NCI-H345 treated with DMSO at 0.1 percent for 48 hours (cell line): ENCODE measurements around the gene CLPSL2.
A peak's percentile ranks its signal among the peaks of the same experiment; 100 is the strongest.
"Not testable (repeated sequence)": the region's sequence is repeated elsewhere in the genome, so short reads cannot be mapped to it uniquely, and the experiment has no call there.

Experiments used
- DNase-seq: peaks from one replicate; lab custom pipeline; 2025; ENCODE audit not compliant: unreplicated experiment; lab: John Stamatoyannopoulos, UW

CLPSL2 gene

GRCh38 chr6:35776364-35777215 is at the start of gene CLPSL2:
Gene CLPSL2, plus strand, starts transcription at chr6:35776598. Its CDS starts 21 bp downstream, at chr6:35776619.
- DNase-seq = no peak

GRCh38 chr6:35727231-35727934 is 49.0 kb upstream of the CLPSL2 start:
- DNase-seq = peak; percentile 31

- DNase-seq = peak; percentile 36
Observed at GRCh38 chr6:35727935-35728682, 48.3 kb upstream of the CLPSL2 start.

DNA sequence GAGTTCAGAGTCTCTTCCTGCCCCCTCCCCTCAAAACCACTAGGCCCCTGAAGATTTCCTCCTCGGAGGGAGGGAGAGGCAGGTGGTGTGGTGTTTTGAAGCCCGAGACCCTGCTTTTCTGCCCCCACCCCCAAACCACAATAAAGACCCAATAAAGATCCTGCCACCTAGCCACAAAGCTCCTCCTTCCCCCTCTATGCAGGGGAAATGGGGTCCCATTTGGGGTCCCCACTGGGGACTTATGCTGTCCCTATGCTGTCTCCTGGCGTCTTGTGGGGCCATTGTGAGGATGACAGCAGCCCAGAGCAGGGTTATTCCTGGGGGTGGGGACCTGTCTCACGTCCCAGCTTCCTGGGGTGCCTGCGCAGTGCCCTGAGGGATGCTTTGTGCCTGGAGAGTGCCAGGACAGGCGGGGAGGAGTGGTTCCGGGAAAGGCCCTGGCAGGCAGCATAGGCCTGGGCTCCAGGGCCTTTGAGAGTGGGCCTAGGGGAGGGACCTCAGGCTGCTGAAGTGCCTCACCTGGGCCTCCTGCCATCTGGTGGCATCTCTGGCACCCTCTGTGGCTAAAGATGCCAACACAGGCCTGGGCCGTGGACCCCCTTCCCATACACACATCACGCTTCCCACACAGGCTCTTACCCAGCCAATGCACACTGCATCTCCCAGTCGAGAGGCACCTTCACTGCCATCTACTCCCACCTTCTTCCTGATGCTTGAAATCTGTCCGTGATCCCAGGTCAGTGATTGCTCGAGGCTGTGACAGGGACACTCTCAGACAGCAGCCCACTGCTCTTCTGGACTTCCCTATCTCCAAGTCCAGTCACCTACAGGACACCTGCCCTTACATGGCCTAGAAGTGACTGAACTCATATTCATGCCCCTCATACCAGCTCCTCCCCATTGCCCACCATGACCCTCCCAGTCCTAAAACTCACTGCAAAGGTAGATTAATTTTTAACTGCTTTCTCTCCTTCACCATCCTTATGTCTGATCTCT is 47.4 kb upstream of the CLPSL2 start:
- DNase-seq = no peak

DNA sequence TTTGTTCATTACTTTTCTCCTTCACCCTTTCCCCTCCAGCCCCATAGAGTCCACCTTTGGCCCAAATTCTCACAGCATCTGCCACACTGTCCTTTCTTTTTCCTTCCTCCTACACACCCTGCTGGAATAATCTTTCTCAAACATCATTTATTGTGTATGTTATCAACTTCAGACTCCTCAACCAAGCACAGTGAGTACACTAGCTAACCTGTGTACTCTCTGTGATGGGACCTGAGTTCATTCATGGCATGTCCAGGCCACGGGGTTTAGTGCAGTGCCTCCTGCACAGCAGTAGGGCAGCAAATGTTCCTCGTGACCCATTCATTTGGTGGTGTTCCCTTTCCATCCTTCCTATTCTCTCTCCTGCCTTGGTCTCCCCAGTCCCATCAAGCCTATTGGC is 46.7 kb upstream of the CLPSL2 start:
- no peak for DNase-seq

DNA sequence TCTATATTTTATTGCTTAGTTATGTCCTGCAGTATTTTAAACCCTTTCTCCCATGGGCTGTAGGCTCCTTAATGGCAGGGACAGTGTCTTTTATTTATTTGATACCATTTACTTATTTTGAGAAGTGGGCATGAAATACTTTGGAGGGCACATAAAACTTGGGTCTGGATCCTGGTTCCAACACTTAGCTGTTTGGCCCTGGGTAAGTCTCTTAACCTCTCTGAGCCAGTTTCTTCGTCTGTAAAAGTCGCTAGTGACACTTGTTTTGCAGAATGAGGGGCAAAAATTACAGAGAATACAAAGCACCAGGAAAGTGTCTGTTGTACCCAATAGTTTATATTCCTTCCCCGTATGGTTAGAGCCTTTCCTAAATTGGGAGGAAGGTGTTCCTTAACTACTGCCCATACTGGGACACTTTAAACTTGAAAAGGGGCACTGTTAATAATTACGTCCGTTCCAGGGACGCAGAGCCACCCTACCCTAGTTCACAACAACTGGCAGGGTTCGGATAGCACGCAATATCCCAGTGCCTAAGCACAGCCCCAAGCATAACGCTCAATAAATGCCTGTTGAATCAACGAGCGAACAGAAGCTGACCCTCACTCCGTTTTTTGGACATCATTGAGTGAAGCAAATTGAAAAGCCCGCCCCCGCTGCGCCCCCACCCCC is 45.5 kb upstream of the CLPSL2 start:
- DNase-seq = no peak

- peak; percentile 27 for DNase-seq
Observed at GRCh38 chr6:35731414-35731735, 45.0 kb upstream of the CLPSL2 start.

GRCh38 chr6:35731736-35732532 is 44.5 kb upstream of the CLPSL2 start:
- no peak for DNase-seq

DNA sequence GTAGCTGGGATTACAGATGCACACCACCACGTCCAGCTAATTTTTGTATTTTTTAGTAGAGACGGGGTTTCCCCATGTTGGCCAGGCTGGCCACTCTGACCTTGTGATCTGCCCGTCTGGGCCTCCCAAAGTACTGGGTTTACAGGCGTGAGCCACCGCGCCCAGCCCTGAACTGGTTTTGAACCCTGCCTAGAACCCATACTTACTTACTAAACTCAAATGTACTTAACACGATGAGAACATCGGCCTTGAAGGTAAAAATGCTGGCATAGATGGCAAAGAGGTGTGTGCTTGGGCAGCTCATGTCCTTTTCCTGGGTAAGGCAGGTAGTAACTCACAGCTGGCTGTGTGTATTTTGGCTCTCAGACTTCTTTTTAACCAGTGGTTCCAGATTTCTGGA is 42.8 kb upstream of the CLPSL2 start:
- DNase-seq = no peak

GRCh38 chr6:35734319-35734718 is 42.1 kb upstream of the CLPSL2 start:
- DNase-seq = not testable (repeated sequence)

DNA sequence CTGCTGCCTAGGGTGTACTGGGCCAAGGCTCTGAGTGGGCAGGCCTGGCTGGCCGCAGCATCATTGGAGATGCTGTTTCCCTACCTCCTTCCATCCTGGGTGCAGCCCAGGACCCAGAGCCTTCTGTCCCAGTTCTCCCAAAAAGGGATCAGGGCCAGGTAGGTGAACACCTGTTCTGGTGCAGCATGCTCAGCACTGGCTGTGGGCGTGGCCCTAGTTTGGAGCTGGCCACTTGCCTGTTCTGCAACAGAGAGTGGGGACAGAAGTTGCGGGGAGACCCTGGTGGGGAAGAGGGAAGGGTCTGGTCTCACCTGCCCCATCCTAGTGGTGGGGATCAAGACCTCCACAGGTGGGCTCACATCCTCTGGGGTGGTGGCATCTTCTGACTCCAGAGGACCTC is 40.9 kb upstream of the CLPSL2 start:
- no peak for DNase-seq

DNA sequence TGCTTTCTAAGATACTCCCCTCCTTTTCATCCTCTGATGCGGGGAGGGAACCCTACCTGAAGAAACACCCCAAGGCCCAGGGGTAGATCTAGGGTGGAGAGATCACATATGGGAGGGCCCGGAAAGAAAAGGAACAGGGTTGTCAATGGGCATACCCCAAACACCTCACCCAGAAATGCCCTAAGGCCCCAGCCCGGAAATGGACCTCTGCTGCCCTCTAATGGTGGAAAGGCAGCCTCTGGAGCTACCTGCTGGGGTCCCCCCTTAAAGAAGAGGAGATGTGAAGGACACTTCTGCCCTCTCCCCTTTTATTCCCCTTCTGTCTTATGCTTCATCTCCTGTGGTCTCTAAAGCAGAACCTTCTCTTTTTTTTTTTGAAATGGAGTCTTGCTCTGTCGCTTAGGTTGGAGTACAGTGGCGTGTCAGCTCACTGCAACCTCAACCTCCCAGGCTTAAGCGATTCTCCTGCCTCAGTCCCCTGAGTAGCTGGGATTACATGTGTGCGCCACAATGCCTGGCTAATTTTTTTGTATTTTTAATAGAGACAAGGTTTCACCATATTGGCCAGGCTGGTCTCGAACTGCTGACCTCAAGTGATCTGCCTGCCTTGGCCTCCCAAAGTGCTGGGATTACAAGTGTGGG is 40.0 kb upstream of the CLPSL2 start:
- peak; percentile 36 for DNase-seq

GRCh38 chr6:35736982-35737412 is 39.4 kb upstream of the CLPSL2 start, which contains the start of gene ARMC12:
Gene ARMC12, plus strand, starts transcription at chr6:35737032. Its CDS starts 77 bp downstream, at chr6:35737109.
- DNase-seq = no peak

DNA sequence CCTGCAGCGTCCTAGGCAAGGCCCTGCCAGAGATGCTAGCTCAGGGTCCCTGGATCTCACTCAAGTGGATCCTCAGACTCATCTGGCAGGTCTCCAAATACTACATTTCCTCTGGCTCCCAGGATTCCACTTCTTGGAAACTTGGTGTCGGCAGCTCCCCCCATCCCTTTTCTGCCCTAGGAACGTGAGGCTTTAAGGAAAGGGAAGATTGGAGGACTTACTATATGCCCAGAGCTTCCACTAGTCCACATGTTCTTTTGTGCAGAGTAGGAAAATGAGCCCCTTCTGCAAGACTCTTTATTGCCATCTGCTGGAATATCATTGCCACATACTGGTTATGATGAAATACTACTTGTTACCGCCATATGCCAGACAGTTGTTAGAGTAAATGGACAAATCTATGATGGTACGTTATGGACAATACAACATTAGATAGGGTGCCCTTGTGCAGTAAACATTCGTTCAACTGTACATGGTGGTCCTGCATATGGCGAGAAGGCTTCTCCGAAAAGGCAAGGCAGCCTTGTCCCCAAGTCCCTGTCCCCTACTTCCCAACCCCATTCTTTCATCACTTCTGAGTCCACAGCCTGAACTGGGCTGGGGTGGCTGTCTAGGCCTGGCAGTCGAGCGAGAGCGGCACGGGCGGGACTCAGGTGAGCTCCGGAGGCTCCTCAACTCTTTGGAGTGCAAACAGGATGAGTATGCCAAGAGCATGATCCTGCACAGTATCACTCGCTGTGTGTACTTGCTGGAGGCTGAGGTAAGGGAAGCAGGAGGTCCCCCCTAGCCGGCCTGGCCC is 38.8 kb upstream of the CLPSL2 start:
- peak; percentile 53 for DNase-seq

DNA sequence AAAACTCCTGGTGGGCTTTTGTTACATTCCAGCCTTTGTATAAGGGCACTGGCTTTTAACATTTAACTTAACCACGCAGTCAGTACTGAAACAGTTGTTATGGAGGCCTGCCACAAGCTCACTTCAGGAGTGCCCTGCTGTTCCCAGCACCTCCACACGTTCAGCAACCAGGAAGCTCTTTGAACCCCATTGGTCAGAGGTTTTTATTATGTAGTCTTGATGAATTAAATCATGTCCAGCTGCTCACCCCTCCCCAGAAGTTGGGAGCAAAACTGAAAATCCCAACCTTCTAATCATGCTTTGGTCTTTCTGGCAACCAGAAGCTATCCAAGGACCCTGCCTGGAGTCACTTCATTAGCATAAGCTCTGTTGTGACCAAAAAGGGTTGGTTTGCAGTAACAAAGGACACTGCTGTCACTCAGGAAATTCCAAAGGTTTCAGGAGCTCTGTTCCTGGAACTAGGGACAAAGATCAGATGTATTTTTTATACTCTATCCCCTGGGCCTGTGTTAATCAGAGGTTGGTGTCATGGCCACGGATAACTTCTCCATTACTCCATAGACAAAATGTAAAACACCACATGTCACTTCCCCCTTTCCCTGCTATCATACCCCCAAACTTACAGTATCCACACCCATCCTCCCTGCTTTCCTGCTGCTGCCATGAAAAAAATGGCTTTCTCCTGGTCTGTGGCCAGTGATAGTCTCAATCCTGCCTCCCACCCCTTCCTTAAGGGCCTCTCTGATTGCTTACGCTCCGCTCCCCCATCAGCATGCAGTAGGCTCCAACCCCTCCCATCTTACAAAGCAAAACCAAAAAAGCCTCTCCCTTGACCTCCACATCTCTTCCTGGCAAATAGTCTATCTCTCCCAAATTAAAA is 36.5 kb upstream of the CLPSL2 start:
- no peak for DNase-seq

DNA sequence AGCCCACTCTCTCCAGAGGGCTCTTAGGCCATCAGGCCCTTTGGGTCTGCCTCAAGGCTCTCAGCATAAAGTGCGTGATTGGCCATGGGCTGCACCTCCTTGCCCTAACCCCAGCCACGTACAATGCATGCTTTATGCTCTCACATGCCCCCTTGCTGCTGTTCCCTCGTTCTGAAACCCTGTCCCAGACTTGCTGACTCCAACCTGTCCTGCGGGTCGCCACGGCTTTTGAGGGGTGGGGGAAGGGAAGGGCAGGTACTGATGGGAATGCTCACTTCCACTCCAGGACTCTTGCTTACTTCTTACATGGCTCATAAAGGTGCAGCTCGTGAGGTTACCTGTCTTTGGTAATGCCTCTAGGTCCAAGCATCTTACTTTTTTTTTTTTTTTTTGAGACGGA is 33.6 kb upstream of the CLPSL2 start:
- no peak for DNase-seq

- DNase-seq = no peak
Observed at GRCh38 chr6:35745509-35745908, 30.9 kb upstream of the CLPSL2 start.
